SJSA1 (cell line): Measurements from ENCODE around the gene DNAJC18. TPM values are rescaled to one million over a fixed set of nuclear protein-coding genes. Genes with fewer than 3 reads are reported as not detected.
"Not testable (repeated sequence)": the region's sequence is repeated elsewhere in the genome, so short reads cannot be mapped to it uniquely, and the experiment has no call there.

ENCODE experiments used
- DNase-seq, 2 experiments: peaks; one replicate each; pipeline ENCODE4 v3.0.0-alpha.2; 2015 to 2020; ENCODE audit warnings: low spot score in 2 of 2, low read depth in 1 of 2
- H3K27ac ChIP-seq: fragments of 250-450 bp; sonication (Bioruptor Pico); 2 replicates; pipeline ENCODE4 v1.5.1; 2020; ENCODE audit warnings: mild to moderate bottlenecking, moderate library complexity
- H3K27me3 ChIP-seq: fragments of 250-450 bp; sonication (Bioruptor Pico); replicated peaks from 2 replicates; pipeline ENCODE4 v1.5.1; 2020; ENCODE audit warnings: mild to moderate bottlenecking, moderate library complexity
- H3K36me3 ChIP-seq: fragments of 250-450 bp; sonication (Bioruptor Pico); 2 replicates; pipeline ENCODE4 v1.5.1; 2020; ENCODE audit warnings: mild to moderate bottlenecking
- H3K4me1 ChIP-seq: fragments of 250-450 bp; sonication (Bioruptor Pico); replicated peaks from 2 replicates; pipeline ENCODE4 v1.6.1; 2021; ENCODE audit warnings: mild to moderate bottlenecking
- H3K4me3 ChIP-seq: fragments of 250-450 bp; sonication (Bioruptor Pico); 2 replicates; pipeline ENCODE4 v1.5.1; 2020; ENCODE audit warnings: mild to moderate bottlenecking
- H3K9me3 ChIP-seq: fragments of 250-450 bp; sonication (Bioruptor Pico); replicated peaks from 2 replicates; pipeline ENCODE4 v1.5.1; 2020; ENCODE audit warnings: mild to moderate bottlenecking
- total RNA-seq: library from RNA; depleted of rRNA; stranded (reverse); fragments of >200 nt; shearing (Covaris generic); gene quantifications from 2 replicates; pipeline ENCODE4 v1.2.3, GENCODE V29; 2014; rRNA removed

DNAJC18 gene
- 4.7 and 12.1 TPM in 2 replicates for total RNA-seq

- DNase-seq, result peak; percentile 89 to 97
- Histone ChIP-seq H3K27me3 (no peaks in the 10 kb centered on the region), H3K36me3 (no peaks in the 10 kb centered on the region; the same call in none of the 2 replicates), H3K9me3 (no peaks in the 10 kb centered on the region), H3K27ac (peak within 1 kb of the TSS; percentile 85), H3K4me3 (peak within 1 kb of the TSS; percentile 77), H3K4me1 (peaks cover 23% of the 10 kb centered on the region)
Measured at GRCh38 chr5:139439013-139439903, at the start of gene DNAJC18. Gene DNAJC18, minus strand, starts transcription at chr5:139439525. Its CDS starts 80 bp downstream, at chr5:139439445.

- no peak for DNase-seq
- Histone ChIP-seq H3K4me3 (no peak overlapping the region), H3K27me3 (no peaks in the 10 kb centered on the region), H3K9me3 (no peaks in the 10 kb centered on the region), H3K36me3 (no peaks in the 10 kb centered on the region), H3K27ac (no peak overlapping the region), H3K4me1 (peaks cover 10% of the 10 kb centered on the region)
Measured at GRCh38 chr5:139488260-139488659, 48.9 kb upstream of the DNAJC18 start.

- Histone ChIP-seq H3K4me1 (peaks cover 18% of the 10 kb centered on the region), H3K9me3 (no peaks in the 10 kb centered on the region; the same call in 1 of the 2 replicates), H3K27me3 (no peaks in the 10 kb centered on the region), H3K4me3 (no peak overlapping the region), H3K36me3 (peaks cover 7% of the 10 kb centered on the region), H3K27ac (no peak overlapping the region)
- no peak for DNase-seq
Measured at GRCh38 chr5:139486201-139486600, 46.9 kb upstream of the DNAJC18 start.

GRCh38 chr5:139482890-139483208 is 43.5 kb upstream of the DNAJC18 start:
- H3K4me3 ChIP-seq, result peak overlapping the region; percentile 40
- H3K4me1 ChIP-seq, result peaks cover 26% of the 10 kb centered on the region
- H3K36me3 ChIP-seq, result peaks cover 36% of the 10 kb centered on the region
- not testable (repeated sequence) for DNase-seq, H3K27me3 ChIP-seq, H3K9me3 ChIP-seq
- H3K27ac ChIP-seq, result peak overlapping the region; percentile 95

- peak within 1 kb of the TSS; percentile 40 for H3K4me3 ChIP-seq
- H3K4me1 ChIP-seq, result peaks cover 26% of the 10 kb centered on the region
- H3K36me3 ChIP-seq, result peaks cover 42% of the 10 kb centered on the region
- peak; percentile 97 to 98 for DNase-seq
- peak within 1 kb of the TSS; percentile 95 for H3K27ac ChIP-seq
- H3K9me3 ChIP-seq, result no peaks in the 10 kb centered on the region; the same call in 1 of the 2 replicates
- no peaks in the 10 kb centered on the region for H3K27me3 ChIP-seq
Measured at GRCh38 chr5:139482050-139482889, 42.9 kb upstream of the DNAJC18 start, which contains the start of gene STING1. Gene STING1, minus strand, starts transcription at chr5:139482758. Its CDS starts 1,054 bp downstream, at chr5:139481704.

- no peak for DNase-seq
- Histone ChIP-seq H3K4me1 (peaks cover 26% of the 10 kb centered on the region), H3K9me3 (no peaks in the 10 kb centered on the region; the same call in 1 of the 2 replicates), H3K36me3 (peaks cover 47% of the 10 kb centered on the region), H3K27me3 (no peaks in the 10 kb centered on the region), H3K4me3 (peak overlapping the region; percentile 40), H3K27ac (peak overlapping the region; percentile 95)
Measured at GRCh38 chr5:139481580-139482049, 42.3 kb upstream of the DNAJC18 start.

GRCh38 chr5:139481122-139481533 is 41.8 kb upstream of the DNAJC18 start:
- no peak for DNase-seq
- H3K4me3 ChIP-seq, result peak overlapping the region; percentile 40
- no peaks in the 10 kb centered on the region for H3K27me3 ChIP-seq
- peaks cover 26% of the 10 kb centered on the region for H3K4me1 ChIP-seq
- H3K36me3 ChIP-seq, result peaks cover 48% of the 10 kb centered on the region
- peak overlapping the region; percentile 95; the same call in 1 of the 2 replicates for H3K27ac ChIP-seq
- H3K9me3 ChIP-seq, result no peaks in the 10 kb centered on the region; the same call in 1 of the 2 replicates

GRCh38 chr5:139479729-139480128 is 40.4 kb upstream of the DNAJC18 start:
- Histone ChIP-seq H3K36me3 (peaks cover 62% of the 10 kb centered on the region), H3K4me1 (peaks cover 26% of the 10 kb centered on the region)
- not testable (repeated sequence) for H3K27ac ChIP-seq, H3K4me3 ChIP-seq, H3K27me3 ChIP-seq, DNase-seq, H3K9me3 ChIP-seq

GRCh38 chr5:139478657-139479423 is 39.5 kb upstream of the DNAJC18 start:
- H3K27me3 ChIP-seq, H3K9me3 ChIP-seq, DNase-seq, H3K4me3 ChIP-seq, H3K27ac ChIP-seq: not testable (repeated sequence)
- H3K4me1 ChIP-seq, result peaks cover 26% of the 10 kb centered on the region
- peaks cover 63% of the 10 kb centered on the region for H3K36me3 ChIP-seq

GRCh38 chr5:139475865-139476617 is 36.7 kb upstream of the DNAJC18 start:
- no peaks in the 10 kb centered on the region for H3K9me3 ChIP-seq
- no peak overlapping the region for H3K4me3 ChIP-seq
- no peaks in the 10 kb centered on the region for H3K27me3 ChIP-seq
- peaks cover 53% of the 10 kb centered on the region for H3K36me3 ChIP-seq
- no peak for DNase-seq
- H3K27ac ChIP-seq, result no peak overlapping the region
- H3K4me1 ChIP-seq, result peaks cover 5% of the 10 kb centered on the region

GRCh38 chr5:139474890-139475791 is 35.8 kb upstream of the DNAJC18 start:
- Histone ChIP-seq H3K4me1 (no peaks in the 10 kb centered on the region), H3K27me3 (no peaks in the 10 kb centered on the region), H3K27ac (no peak overlapping the region), H3K9me3 (no peaks in the 10 kb centered on the region), H3K4me3 (no peak overlapping the region), H3K36me3 (peaks cover 44% of the 10 kb centered on the region)
- no peak for DNase-seq

- H3K27ac ChIP-seq, result no peak overlapping the region
- no peaks in the 10 kb centered on the region for H3K9me3 ChIP-seq
- peaks cover 33% of the 10 kb centered on the region for H3K36me3 ChIP-seq
- H3K27me3 ChIP-seq, result no peaks in the 10 kb centered on the region
- no peaks in the 10 kb centered on the region for H3K4me1 ChIP-seq
- DNase-seq, result no peak
- no peak overlapping the region for H3K4me3 ChIP-seq
Measured at GRCh38 chr5:139473565-139473964, 34.2 kb upstream of the DNAJC18 start.
